ENCODE measurements around the gene OPTC.

Gene OPTC

GRCh38 chr1:203549309-203549708 is 55.4 kb downstream of the OPTC start:
- no peak overlapping the region for H3K27ac ChIP-seq
- H3K4me3 ChIP-seq (ENCODE audit: low read depth, low read length): no peak overlapping the region
- peaks cover 58% of the 10 kb centered on the region for H3K27me3 ChIP-seq (ENCODE audit: insufficient read depth, low read depth, severe bottlenecking)
- H3K9me3 ChIP-seq (ENCODE audit: severe bottlenecking): peaks cover 3% of the 10 kb centered on the region
- DNase-seq: no peak
- no peak for TF ChIP-seq CTCF (IDR thresholded peaks at IDR 0.05; ENCODE audit: low read depth, low read length)
- H3K36me3 ChIP-seq: no peaks in the 10 kb centered on the region

- no peak for DNase-seq
- no peak for TF ChIP-seq CTCF (IDR thresholded peaks at IDR 0.05; ENCODE audit: low read depth, low read length)
- Histone ChIP-seq H3K27me3 (ENCODE audit: insufficient read depth, low read depth, severe bottlenecking) (peaks cover 49% of the 10 kb centered on the region), H3K36me3 (no peaks in the 10 kb centered on the region), H3K9me3 (ENCODE audit: severe bottlenecking) (peaks cover 3% of the 10 kb centered on the region), H3K4me3 (ENCODE audit: low read depth, low read length) (no peak overlapping the region), H3K27ac (no peak overlapping the region)
These were observed 56.9 kb downstream of the OPTC start for GRCh38 chr1:203550846-203551245.

- Histone ChIP-seq H3K4me3 (ENCODE audit: low read depth, low read length) (no peak overlapping the region), H3K9me3 (ENCODE audit: severe bottlenecking) (peaks cover 2% of the 10 kb centered on the region), H3K27me3 (ENCODE audit: insufficient read depth, low read depth, severe bottlenecking) (peaks cover 42% of the 10 kb centered on the region), H3K27ac (no peak overlapping the region), H3K36me3 (no peaks in the 10 kb centered on the region)
- no peak for DNase-seq
- TF ChIP-seq CTCF (IDR thresholded peaks at IDR 0.05; ENCODE audit: low read depth, low read length): no peak
These were observed 57.6 kb downstream of the OPTC start for GRCh38 chr1:203551550-203551949.

- Histone ChIP-seq H3K4me3 (ENCODE audit: low read depth, low read length) (no peak overlapping the region), H3K27ac (no peak overlapping the region), H3K27me3 (ENCODE audit: insufficient read depth, low read depth, severe bottlenecking) (peaks cover 24% of the 10 kb centered on the region), H3K36me3 (no peaks in the 10 kb centered on the region), H3K9me3 (ENCODE audit: severe bottlenecking) (no peaks in the 10 kb centered on the region)
- no peak for TF ChIP-seq CTCF (IDR thresholded peaks at IDR 0.05; ENCODE audit: low read depth, low read length)
- no peak for DNase-seq
These were observed 59.5 kb downstream of the OPTC start for GRCh38 chr1:203553496-203553895.

- Histone ChIP-seq H3K9me3 (ENCODE audit: severe bottlenecking) (no peaks in the 10 kb centered on the region), H3K27me3 (ENCODE audit: insufficient read depth, low read depth, severe bottlenecking) (peaks cover 19% of the 10 kb centered on the region), H3K4me3 (ENCODE audit: low read depth, low read length) (no peak overlapping the region), H3K27ac (no peak overlapping the region), H3K36me3 (no peaks in the 10 kb centered on the region)
- no peak for TF ChIP-seq CTCF (IDR thresholded peaks at IDR 0.05; ENCODE audit: low read depth, low read length)
- no peak for DNase-seq
These were observed 60.1 kb downstream of the OPTC start for GRCh38 chr1:203554071-203554470.

GRCh38 chr1:203555076-203555475 is 61.1 kb downstream of the OPTC start:
- no peak overlapping the region for H3K4me3 ChIP-seq (ENCODE audit: low read depth, low read length)
- peaks cover 9% of the 10 kb centered on the region for H3K27me3 ChIP-seq (ENCODE audit: insufficient read depth, low read depth, severe bottlenecking)
- H3K27ac ChIP-seq: no peak overlapping the region
- no peak for TF ChIP-seq CTCF (IDR thresholded peaks at IDR 0.05; ENCODE audit: low read depth, low read length)
- no peak for DNase-seq
- H3K9me3 ChIP-seq (ENCODE audit: severe bottlenecking): no peaks in the 10 kb centered on the region
- H3K36me3 ChIP-seq: no peaks in the 10 kb centered on the region

All from WERI-Rb-1 (cell line).